Bronchial epithelial cell (primary cell): ENCODE results near the gene TRAF1. TPM values are rescaled to one million over a fixed set of nuclear protein-coding genes. Genes with fewer than 3 reads are reported as not detected.

Experiments
- DNase-seq: peaks from one replicate; pipeline ENCODE4 v3.0.0-alpha.2; 2010; ENCODE audit warnings: low read depth
- FAIRE-seq: peaks from 2 replicates; lab custom pipeline; 2011; peaks lifted over from hg19 to GRCh38; lab: Jason Lieb, UNC
- H3K27me3 ChIP-seq: 2 replicates; pipeline ENCODE4 v1.5.1; 2011; ENCODE audit warnings: low read length; ENCODE audit not compliant: control insufficient read depth, insufficient read depth
- H3K36me3 ChIP-seq: 2 replicates; pipeline ENCODE4 v1.5.1; 2011; ENCODE audit warnings: low read length; ENCODE audit not compliant: control insufficient read depth, insufficient read depth
- H3K4me3 ChIP-seq: 2 replicates; pipeline ENCODE4 v1.5.1; 2011; ENCODE audit warnings: mild to moderate bottlenecking, low read depth, low read length, control low read depth
- total RNA-seq: library from RNA; depleted of rRNA; stranded (reverse); fragments of >200 nt; gene quantifications from 2 replicates; pipeline ENCODE4 v1.2.1, GENCODE V29; 2014
- TF ChIP-seq, protein P1 (sequence below): IDR thresholded peaks from 2 replicates; pipeline ENCODE4 v1.5.1; 2011; ENCODE audit warnings: mild to moderate bottlenecking, moderate library complexity, low read length, control low read depth, inconsistent platforms; ENCODE audit not compliant: insufficient read depth, severe bottlenecking

The TRAF1 gene
- total RNA-seq, 1 donor from 2014 or later: 0.79 TPM

- FAIRE-seq (no peak), DNase-seq (no peak)
- no peaks in the 10 kb centered on the region for H3K27me3 ChIP-seq
- TF ChIP-seq, protein P1, sequence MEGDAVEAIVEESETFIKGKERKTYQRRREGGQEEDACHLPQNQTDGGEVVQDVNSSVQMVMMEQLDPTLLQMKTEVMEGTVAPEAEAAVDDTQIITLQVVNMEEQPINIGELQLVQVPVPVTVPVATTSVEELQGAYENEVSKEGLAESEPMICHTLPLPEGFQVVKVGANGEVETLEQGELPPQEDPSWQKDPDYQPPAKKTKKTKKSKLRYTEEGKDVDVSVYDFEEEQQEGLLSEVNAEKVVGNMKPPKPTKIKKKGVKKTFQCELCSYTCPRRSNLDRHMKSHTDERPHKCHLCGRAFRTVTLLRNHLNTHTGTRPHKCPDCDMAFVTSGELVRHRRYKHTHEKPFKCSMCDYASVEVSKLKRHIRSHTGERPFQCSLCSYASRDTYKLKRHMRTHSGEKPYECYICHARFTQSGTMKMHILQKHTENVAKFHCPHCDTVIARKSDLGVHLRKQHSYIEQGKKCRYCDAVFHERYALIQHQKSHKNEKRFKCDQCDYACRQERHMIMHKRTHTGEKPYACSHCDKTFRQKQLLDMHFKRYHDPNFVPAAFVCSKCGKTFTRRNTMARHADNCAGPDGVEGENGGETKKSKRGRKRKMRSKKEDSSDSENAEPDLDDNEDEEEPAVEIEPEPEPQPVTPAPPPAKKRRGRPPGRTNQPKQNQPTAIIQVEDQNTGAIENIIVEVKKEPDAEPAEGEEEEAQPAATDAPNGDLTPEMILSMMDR: no peak
- no peaks in the 10 kb centered on the region for H3K36me3 ChIP-seq
- H3K4me3 ChIP-seq: no peak overlapping the region
Observed at GRCh38 chr9:120966013-120966369, 39.4 kb upstream of the TRAF1 start.

DNA sequence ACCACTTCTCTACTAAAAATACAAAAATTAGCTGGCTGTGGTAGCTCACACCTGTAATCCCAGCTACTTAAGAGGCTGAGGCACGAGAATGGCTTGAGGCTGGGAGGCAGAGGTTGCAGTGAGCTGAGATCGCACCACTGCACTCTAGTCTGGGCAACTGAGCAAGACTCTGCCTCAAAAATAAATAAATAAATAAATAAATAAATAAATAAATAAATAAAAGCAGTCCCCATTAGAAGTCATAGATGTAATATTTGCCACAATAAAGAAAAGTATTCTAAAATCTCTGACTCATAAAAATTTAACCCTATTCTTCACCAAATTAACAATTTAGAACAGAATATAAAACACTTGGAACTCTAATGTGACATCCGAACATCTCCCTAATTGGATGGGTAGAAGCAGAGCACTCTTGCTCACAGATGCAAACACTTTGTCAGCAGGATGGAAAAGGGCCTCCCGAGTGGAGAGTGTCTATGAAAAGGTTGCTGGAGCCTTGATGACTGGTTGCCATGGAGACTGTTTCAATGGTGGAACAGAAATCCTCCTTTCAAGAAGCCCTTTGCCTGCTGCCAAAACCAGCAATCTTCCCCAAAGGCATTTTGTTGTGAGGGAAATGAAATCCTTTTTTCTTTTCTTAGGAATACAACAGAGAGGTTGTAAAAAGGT lies 38.9 kb upstream of the TRAF1 start:
- DNase-seq: no peak
- Histone ChIP-seq H3K4me3 (no peak overlapping the region), H3K27me3 (no peaks in the 10 kb centered on the region), H3K36me3 (no peaks in the 10 kb centered on the region)
- TF ChIP-seq, protein P1: no peak
- FAIRE-seq: no peak

DNA sequence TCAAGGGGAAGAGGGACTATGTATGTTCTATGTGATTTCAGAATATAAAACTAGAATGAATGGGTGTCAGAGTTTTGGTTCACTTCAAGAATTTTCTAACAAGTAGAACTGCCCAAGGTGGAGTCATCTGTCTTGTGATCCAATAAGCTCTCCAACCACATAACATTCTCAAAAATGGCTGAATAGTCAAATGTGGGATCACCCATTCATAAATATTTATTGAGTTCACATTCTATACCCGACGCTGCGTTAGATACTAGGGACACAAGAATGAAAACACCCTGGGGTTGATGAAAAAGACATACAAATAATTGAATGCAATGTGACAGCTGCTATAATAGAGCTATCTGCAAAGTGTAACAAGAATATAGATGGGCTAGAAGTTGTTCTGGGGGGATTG lies 35.3 kb upstream of the TRAF1 start:
- TF ChIP-seq, protein P1: no peak
- H3K4me3 ChIP-seq: no peak overlapping the region
- DNase-seq: no peak
- no peak for FAIRE-seq
- H3K27me3 ChIP-seq: no peaks in the 10 kb centered on the region
- H3K36me3 ChIP-seq: no peaks in the 10 kb centered on the region

GRCh38 chr9:120960001-120960400 lies 33.4 kb upstream of the TRAF1 start:
- H3K36me3 ChIP-seq: no peaks in the 10 kb centered on the region
- H3K27me3 ChIP-seq: no peaks in the 10 kb centered on the region
- no peak for DNase-seq
- TF ChIP-seq, protein P1: no peak
- no peak for FAIRE-seq
- H3K4me3 ChIP-seq: no peak overlapping the region

GRCh38 chr9:120956862-120957261 lies 30.3 kb upstream of the TRAF1 start:
- FAIRE-seq: no peak
- no peak overlapping the region for H3K4me3 ChIP-seq
- TF ChIP-seq, protein P1: no peak
- H3K27me3 ChIP-seq: no peaks in the 10 kb centered on the region
- H3K36me3 ChIP-seq: no peaks in the 10 kb centered on the region
- DNase-seq: no peak

DNA sequence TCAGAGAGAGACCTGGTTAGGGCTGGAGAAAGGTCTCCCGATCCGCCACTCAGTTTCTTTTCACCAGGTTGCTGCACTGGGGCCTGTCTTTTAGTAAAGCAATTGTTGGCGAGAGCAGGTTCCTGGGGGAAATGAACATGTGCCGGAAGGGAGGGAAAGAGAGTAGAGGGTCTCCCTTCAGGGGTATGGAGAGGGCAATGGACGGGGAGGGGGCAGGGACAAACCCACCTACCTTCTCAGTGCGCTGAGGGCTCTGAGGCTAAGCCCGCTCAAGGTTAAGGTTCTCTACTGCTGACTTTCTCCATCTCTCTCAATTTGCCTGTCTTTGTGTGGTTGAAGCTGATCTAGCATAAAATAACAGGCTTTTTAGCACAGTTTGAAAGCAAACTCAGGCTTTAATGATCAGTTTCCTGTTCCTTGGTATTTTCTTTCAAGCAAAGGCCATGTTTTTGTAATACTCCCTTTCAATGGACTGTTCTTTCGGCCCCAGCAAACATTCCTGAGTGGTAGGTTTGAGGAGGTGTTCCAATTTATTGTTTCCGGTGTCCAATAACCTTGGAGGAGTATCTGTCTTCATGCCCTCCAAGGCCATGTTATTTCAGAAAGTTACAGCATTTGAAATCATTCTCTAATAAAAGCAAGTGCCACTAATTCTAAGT lies 25.5 kb upstream of the TRAF1 start:
- no peaks in the 10 kb centered on the region for H3K27me3 ChIP-seq
- no peak overlapping the region for H3K4me3 ChIP-seq
- H3K36me3 ChIP-seq: no peaks in the 10 kb centered on the region
- FAIRE-seq: no peak
- TF ChIP-seq, protein P1: no peak
- no peak for DNase-seq
